ENCODE measurements around the gene THSD4. TPM values are rescaled to one million over a fixed set of nuclear protein-coding genes. Genes with fewer than 3 reads are reported as not detected.

The THSD4 gene
- total RNA-seq, 1 experiment from 2014 or later: 29.0 TPM

DNA sequence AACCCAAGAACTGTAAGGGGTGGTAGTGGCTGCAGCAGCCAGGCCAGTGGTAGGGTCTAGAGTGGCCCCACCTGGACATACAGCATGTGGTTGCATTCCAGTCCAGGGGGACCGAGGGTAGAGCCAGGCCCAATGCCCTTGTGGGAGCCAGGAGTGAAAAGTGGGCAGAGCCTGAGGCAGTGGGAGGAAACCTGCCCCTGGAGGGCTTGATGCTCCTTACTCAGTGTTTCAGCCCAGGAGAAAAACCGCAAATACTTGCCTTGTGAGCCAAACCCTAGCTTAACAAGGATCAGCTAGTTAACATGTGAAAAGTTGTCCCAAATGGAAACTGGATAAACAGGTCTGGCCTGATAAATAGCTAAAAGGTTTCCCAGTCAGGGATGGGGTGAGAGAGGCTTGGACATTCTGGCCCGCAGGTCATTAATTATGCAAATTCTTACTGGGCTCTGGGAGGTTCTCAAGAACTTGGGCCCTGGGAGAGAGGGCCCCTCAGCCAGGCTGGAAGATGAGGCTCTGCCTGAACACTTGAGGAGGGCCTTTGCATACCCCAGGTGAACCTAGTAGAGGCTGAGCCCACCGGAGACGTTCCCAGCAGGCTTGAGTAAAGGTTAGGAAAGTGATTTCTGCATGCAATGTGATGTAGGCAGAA is 222.1 kb downstream of the THSD4 start:
- peak overlapping the region; percentile 91 for H3K27ac ChIP-seq (ENCODE audit: low read length)
- peaks cover 13% of the 10 kb centered on the region for H3K36me3 ChIP-seq (ENCODE audit: low read depth, low read length)
- peaks cover 36% of the 10 kb centered on the region for H3K4me1 ChIP-seq (ENCODE audit: insufficient read depth, low read length)
- H3F3A ChIP-seq (ENCODE audit: low read length, unreplicated experiment): no peaks in the 10 kb centered on the region
- H2AFZ ChIP-seq (ENCODE audit: low read length): no peak overlapping the region
- ATAC-seq: peak; percentile 81
- TSS peak; percentile 6 for BruUV-seq (replicated peaks)
- H3K9ac ChIP-seq (ENCODE audit: low read length): peak overlapping the region; percentile 62
- H3K27me3 ChIP-seq (ENCODE audit: low read length): no peaks in the 10 kb centered on the region
- no peaks in the 10 kb centered on the region for H3K9me3 ChIP-seq (ENCODE audit: low read length)
- intact Hi-C loops (cut with micrococcal nuclease): no loop called here
- CTCF ChIA-PET: no interaction called here
- POLR2A ChIA-PET (ENCODE audit: unreplicated experiment): interaction anchor here (0.6 kb wide), 1 partner anchor 42 kb away, joined by 9 read pairs; no protein-coding TSS in a partner anchor
- H3K4me3 ChIP-seq (ENCODE audit: low read length): 0 out of 2 replicates have a peak overlapping the region, but pooled peaks have one; percentile 10
- DNase-seq: peak; percentile 94
- TF ChIP-seq EZH2phosphoT487 (IDR thresholded peaks at IDR 0.05; ENCODE audit: borderline replicate concordance, low read length): no peak
- TF ChIP-seq EZH2 (IDR thresholded peaks at IDR 0.05; ENCODE audit: low read length, unreplicated experiment): no peak
- no peak for TF ChIP-seq CTCF (conservative IDR thresholded peaks at IDR 0.05; ENCODE audit: low read depth, low read length)
- H3K9me2 ChIP-seq (replicated peaks; ENCODE audit: low read length): no peaks in the 10 kb centered on the region
- H4K20me1 ChIP-seq (ENCODE audit: low read length): no peaks in the 10 kb centered on the region
- 0 out of 2 replicates have a peak, but pooled peaks cover 4% of the 10 kb centered on the region for H3K79me2 ChIP-seq (ENCODE audit: low read length)
- peak overlapping the region; percentile 68 for H3K4me2 ChIP-seq (ENCODE audit: low read length)

DNA sequence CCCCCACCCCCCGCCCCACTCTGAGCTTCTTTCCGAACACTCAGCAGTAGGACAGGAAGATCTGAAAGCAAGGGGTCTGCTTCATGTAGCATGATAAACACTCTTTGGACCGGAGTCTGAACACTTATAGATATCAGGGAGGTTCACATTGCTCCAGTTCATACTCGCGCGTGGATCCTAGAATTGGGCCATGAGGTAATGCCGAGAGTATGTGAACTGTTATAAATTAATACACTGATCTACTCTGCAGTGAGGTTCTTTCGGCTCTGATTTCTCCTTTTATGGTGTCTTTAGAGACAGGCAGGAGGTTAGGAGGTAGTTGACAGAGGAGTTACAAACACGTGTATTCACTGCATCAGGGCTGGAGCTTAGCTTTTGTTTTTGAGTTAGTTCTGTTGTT is 223.0 kb downstream of the THSD4 start:
- ChIA-PET CTCF (no interaction called here), POLR2A (ENCODE audit: unreplicated experiment) (no interaction called here)
- H2AFZ ChIP-seq (ENCODE audit: low read length): no peak overlapping the region
- TF ChIP-seq EZH2 (IDR thresholded peaks at IDR 0.05; ENCODE audit: low read length, unreplicated experiment): no peak
- TF ChIP-seq CTCF (conservative IDR thresholded peaks at IDR 0.05; ENCODE audit: low read depth, low read length): no peak
- TF ChIP-seq EZH2phosphoT487 (IDR thresholded peaks at IDR 0.05; ENCODE audit: borderline replicate concordance, low read length): no peak
- peaks cover 36% of the 10 kb centered on the region for H3K4me1 ChIP-seq (ENCODE audit: insufficient read depth, low read length)
- no TSS peak for BruUV-seq (replicated peaks)
- H3K27me3 ChIP-seq (ENCODE audit: low read length): no peaks in the 10 kb centered on the region
- ATAC-seq (no peak), DNase-seq (no peak)
- H3K79me2 ChIP-seq (ENCODE audit: low read length): 0 out of 2 replicates have a peak, but pooled peaks cover 4% of the 10 kb centered on the region
- peak overlapping the region; percentile 32; the same call in 1 of the 2 replicates for H3K9ac ChIP-seq (ENCODE audit: low read length)
- no peak overlapping the region for H3K4me2 ChIP-seq (ENCODE audit: low read length)
- no peaks in the 10 kb centered on the region for H3K9me3 ChIP-seq (ENCODE audit: low read length)
- intact Hi-C loops (cut with micrococcal nuclease): no loop called here
- H3F3A ChIP-seq (ENCODE audit: low read length, unreplicated experiment): no peaks in the 10 kb centered on the region
- H3K36me3 ChIP-seq (ENCODE audit: low read depth, low read length): peaks cover 12% of the 10 kb centered on the region
- H3K4me3 ChIP-seq (ENCODE audit: low read length): no peak overlapping the region
- H3K9me2 ChIP-seq (replicated peaks; ENCODE audit: low read length): no peaks in the 10 kb centered on the region
- H3K27ac ChIP-seq (ENCODE audit: low read length): peak overlapping the region; percentile 91
- H4K20me1 ChIP-seq (ENCODE audit: low read length): no peaks in the 10 kb centered on the region

GRCh38 chr15:71338827-71339542 is 223.7 kb downstream of the THSD4 start:
- H3K4me1 ChIP-seq (ENCODE audit: insufficient read depth, low read length): peaks cover 30% of the 10 kb centered on the region
- ChIA-PET CTCF (no interaction called here), POLR2A (ENCODE audit: unreplicated experiment) (no interaction called here)
- no peak for TF ChIP-seq EZH2 (IDR thresholded peaks at IDR 0.05; ENCODE audit: low read length, unreplicated experiment)
- no peak for TF ChIP-seq CTCF (conservative IDR thresholded peaks at IDR 0.05; ENCODE audit: low read depth, low read length)
- TF ChIP-seq EZH2phosphoT487 (IDR thresholded peaks at IDR 0.05; ENCODE audit: borderline replicate concordance, low read length): no peak
- no peaks in the 10 kb centered on the region for H3K9me2 ChIP-seq (replicated peaks; ENCODE audit: low read length)
- H3K79me2 ChIP-seq (ENCODE audit: low read length): 0 out of 2 replicates have a peak, but pooled peaks cover 4% of the 10 kb centered on the region
- H2AFZ ChIP-seq (ENCODE audit: low read length): no peak overlapping the region
- no peaks in the 10 kb centered on the region for H4K20me1 ChIP-seq (ENCODE audit: low read length)
- ATAC-seq (no peak), DNase-seq (no peak)
- no peaks in the 10 kb centered on the region for H3K27me3 ChIP-seq (ENCODE audit: low read length)
- no peak overlapping the region for H3K27ac ChIP-seq (ENCODE audit: low read length)
- no peak overlapping the region for H3K4me2 ChIP-seq (ENCODE audit: low read length)
- no peak overlapping the region for H3K9ac ChIP-seq (ENCODE audit: low read length)
- no TSS peak for BruUV-seq (replicated peaks)
- intact Hi-C loops (cut with micrococcal nuclease): no loop called here
- H3K4me3 ChIP-seq (ENCODE audit: low read length): no peak overlapping the region
- no peaks in the 10 kb centered on the region for H3F3A ChIP-seq (ENCODE audit: low read length, unreplicated experiment)
- peaks cover 10% of the 10 kb centered on the region for H3K36me3 ChIP-seq (ENCODE audit: low read depth, low read length)
- no peaks in the 10 kb centered on the region for H3K9me3 ChIP-seq (ENCODE audit: low read length)
